ENCODE measurements around the gene TSPAN3. TPM values are rescaled to one million over a fixed set of nuclear protein-coding genes. Genes with fewer than 3 reads are reported as not detected.

Gene TSPAN3
- total and polyA plus RNA-seq, 8 donors = 71.6 to 173 (median 89.2) TPM

DNA sequence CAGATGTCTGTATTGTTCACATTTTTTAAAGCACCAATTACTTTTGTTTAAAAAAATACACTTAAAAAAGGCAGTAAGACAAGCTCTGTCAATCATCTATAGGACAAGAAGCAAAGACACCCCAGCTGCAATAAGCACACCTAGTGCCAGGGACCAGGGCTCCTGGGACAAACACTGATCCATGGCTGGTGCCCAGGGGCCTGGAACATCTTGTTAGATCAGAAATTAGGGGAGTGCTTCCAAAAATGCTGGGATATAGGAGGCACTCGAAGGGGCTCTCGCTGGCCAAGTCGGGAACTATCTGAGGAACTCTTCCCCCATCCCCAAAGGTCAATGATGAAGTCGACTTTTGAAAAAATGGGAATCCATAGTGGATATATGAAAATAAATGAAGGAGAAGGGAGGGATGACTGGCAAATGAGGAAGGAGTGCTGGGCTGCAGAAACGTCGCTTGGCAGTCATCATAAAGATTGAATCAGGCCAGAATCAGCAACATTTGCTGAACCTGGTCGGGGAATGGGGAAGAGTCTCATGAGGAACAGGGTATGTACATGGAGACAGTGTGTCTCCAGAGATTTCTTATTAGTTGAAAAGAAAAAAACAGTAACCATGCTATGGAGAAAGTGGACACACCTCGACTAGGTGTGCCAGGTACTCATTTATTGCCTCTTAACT is 28.5 kb downstream of the TSPAN3 start:
- H3K4me1 ChIP-seq = no peaks in the 10 kb centered on the region
- no peaks in the 10 kb centered on the region for H3K27me3 ChIP-seq
- 77 to 82% methylated on average over 8 of the region's 8 CpGs for WGBS, 2 donors
- FAIRE-seq = no peak
- TF ChIP-seq, protein P1, sequence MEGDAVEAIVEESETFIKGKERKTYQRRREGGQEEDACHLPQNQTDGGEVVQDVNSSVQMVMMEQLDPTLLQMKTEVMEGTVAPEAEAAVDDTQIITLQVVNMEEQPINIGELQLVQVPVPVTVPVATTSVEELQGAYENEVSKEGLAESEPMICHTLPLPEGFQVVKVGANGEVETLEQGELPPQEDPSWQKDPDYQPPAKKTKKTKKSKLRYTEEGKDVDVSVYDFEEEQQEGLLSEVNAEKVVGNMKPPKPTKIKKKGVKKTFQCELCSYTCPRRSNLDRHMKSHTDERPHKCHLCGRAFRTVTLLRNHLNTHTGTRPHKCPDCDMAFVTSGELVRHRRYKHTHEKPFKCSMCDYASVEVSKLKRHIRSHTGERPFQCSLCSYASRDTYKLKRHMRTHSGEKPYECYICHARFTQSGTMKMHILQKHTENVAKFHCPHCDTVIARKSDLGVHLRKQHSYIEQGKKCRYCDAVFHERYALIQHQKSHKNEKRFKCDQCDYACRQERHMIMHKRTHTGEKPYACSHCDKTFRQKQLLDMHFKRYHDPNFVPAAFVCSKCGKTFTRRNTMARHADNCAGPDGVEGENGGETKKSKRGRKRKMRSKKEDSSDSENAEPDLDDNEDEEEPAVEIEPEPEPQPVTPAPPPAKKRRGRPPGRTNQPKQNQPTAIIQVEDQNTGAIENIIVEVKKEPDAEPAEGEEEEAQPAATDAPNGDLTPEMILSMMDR (IDR thresholded peaks at IDR 0.05) = no peak
- peaks cover 0 to 12% (median 4%) of the 10 kb centered on the region in 3 donors for H3K36me3 ChIP-seq
- H3K27ac ChIP-seq = no peak overlapping the region
- intact Hi-C loops (cut with DNase I) = no loop called here
- H3K4me3 ChIP-seq = no peak overlapping the region
- ATAC-seq = no peak
- H3K9me3 ChIP-seq = no peaks in the 10 kb centered on the region
- DNase-seq = no peak

DNA sequence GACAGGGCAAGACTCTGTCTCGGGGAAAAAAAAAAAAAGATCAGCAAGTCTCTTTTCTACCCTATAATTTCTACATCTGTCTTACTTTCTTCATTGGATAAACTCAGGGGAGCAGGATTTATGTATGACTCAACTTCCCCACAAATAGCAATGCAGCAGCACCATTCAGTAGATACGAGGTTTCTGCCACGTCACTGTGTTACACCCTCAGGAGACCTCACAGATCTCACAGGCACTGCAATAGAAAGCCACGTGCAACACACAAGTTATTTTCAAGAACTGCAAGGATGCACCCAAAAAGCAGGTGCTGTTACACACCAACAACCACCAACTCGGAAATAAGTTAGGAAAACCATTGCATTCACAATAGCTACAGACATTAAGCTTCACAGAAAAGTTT is 30.2 kb downstream of the TSPAN3 start:
- no peaks in the 10 kb centered on the region for H3K27me3 ChIP-seq
- 79 to 87% methylated on average over 5 of the region's 5 CpGs for WGBS, 2 donors
- no peak for DNase-seq

DNA sequence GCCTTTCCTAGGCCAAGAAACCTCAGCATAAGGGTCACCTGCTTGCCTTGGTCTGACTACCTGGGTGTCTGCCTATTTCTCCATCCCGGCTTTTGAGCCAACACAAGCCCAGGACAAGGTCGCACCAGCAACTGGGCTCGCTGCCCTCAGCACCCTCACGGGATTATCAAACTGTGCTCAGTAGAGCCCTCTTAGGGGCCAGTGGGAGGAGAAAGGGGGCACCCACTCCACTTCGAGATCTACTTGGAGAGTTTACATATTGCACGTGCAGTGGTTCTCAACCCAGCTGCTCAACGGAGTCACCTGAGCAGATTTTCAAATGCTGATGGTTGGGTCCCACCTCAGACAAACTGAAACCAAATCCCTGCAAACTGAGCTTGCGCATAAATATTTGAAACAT is 31.1 kb downstream of the TSPAN3 start:
- no peaks in the 10 kb centered on the region for H3K4me1 ChIP-seq
- H3K4me3 ChIP-seq = no peak overlapping the region
- ATAC-seq (no peak), DNase-seq (no peak), FAIRE-seq (no peak)
- no CpG with 5 or more reads among the region's 8 CpGs for WGBS, 2 donors
- H3K27ac ChIP-seq = no peak overlapping the region
- intact Hi-C loops (cut with DNase I) = no loop called here
- peaks cover 0 to 4% (median 0%) of the 10 kb centered on the region in 3 donors for H3K36me3 ChIP-seq
- no peaks in the 10 kb centered on the region for H3K9me3 ChIP-seq
- H3K27me3 ChIP-seq = no peaks in the 10 kb centered on the region
- TF ChIP-seq, protein P1 (IDR thresholded peaks at IDR 0.05) = no peak

More for the DNA sequence above, 30.2 kb downstream of the TSPAN3 start:
- H3K9me3 ChIP-seq = no peaks in the 10 kb centered on the region
- intact Hi-C loops (cut with DNase I) = no loop called here
- no peak for FAIRE-seq
- no peak overlapping the region for H3K27ac ChIP-seq
- peaks cover 0 to 4% (median 0%) of the 10 kb centered on the region in 3 donors for H3K36me3 ChIP-seq
- no peaks in the 10 kb centered on the region for H3K4me1 ChIP-seq
- TF ChIP-seq, protein P1 (IDR thresholded peaks at IDR 0.05) = no peak
- H3K4me3 ChIP-seq = no peak overlapping the region
- ATAC-seq = no peak

DNA sequence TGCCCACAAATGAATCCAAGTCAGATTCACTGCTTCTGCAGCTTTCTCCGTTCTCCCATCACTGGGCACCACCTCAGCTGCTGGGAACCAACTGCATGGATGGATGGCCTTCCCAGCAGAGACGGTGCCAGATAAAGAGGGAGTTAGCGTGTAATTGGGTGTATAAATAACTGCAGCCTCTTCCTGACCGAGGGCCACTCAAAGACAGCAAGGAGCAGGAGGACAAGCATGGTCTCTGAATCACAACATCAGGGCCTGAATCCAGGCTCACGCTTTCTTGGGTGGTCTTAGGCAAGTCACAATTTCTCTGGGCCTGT is 31.7 kb downstream of the TSPAN3 start:
- Histone ChIP-seq H3K27ac (no peak overlapping the region), H3K4me3 (no peak overlapping the region), H3K9me3 (no peaks in the 10 kb centered on the region), H3K27me3 (no peaks in the 10 kb centered on the region), H3K36me3 (peaks cover 0 to 2% (median 0%) of the 10 kb centered on the region in 3 donors), H3K4me1 (no peaks in the 10 kb centered on the region)
- DNase-seq (no peak), FAIRE-seq (no peak), ATAC-seq (no peak)
- no CpG with 5 or more reads among the region's 5 CpGs for WGBS, 2 donors
- TF ChIP-seq, protein P1 (IDR thresholded peaks at IDR 0.05) = no peak
- intact Hi-C loops (cut with DNase I) = no loop called here

All from pancreas (tissue), 10 donors.